GM23338 (cell line): ENCODE data around the gene STRA6. TPM values are rescaled to one million over a fixed set of nuclear protein-coding genes. Genes with fewer than 3 reads are reported as not detected.

ENCODE experiments used
- ATAC-seq: fragments of 200-7000 bp; cut with Tn5 transposase; 3 replicates; pipeline ENCODE4 v1.9.1; 2020
- DNase-seq: peaks from one replicate; pipeline ENCODE4 v3.0.0-alpha.2; 2015; ENCODE audit warnings: low spot score
- H2AFZ ChIP-seq: fragments of 200-600 bp; sonication (generic); 2 replicates; pipeline ENCODE4 v1.8.0; 2016; ENCODE audit warnings: antibody characterized with exemption, mild to moderate bottlenecking, moderate library complexity
- H3F3A ChIP-seq: fragments of 200-600 bp; sonication (generic); replicated peaks from 2 replicates; pipeline ENCODE4 v1.8.0; 2017; ENCODE audit warnings: antibody characterized with exemption, mixed run types, low read depth
- H3K27ac ChIP-seq: fragments of 200-600 bp; sonication (generic); 2 replicates; pipeline ENCODE4 v1.6.1; 2016; ENCODE audit warnings: low read depth
- H3K27me3 ChIP-seq: fragments of 200-600 bp; sonication (generic); 2 replicates; pipeline ENCODE4 v1.8.0; 2016; ENCODE audit warnings: mild to moderate bottlenecking, mixed run types, moderate library complexity; ENCODE audit not compliant: insufficient read depth
- H3K36me3 ChIP-seq: fragments of 200-600 bp; sonication (generic); 2 replicates; pipeline ENCODE4 v1.8.0; 2016; ENCODE audit warnings: mild to moderate bottlenecking; ENCODE audit not compliant: insufficient read depth
- H3K4me1 ChIP-seq: fragments of 200-600 bp; sonication (generic); 2 replicates; pipeline ENCODE4 v1.8.0; 2016; ENCODE audit warnings: mild to moderate bottlenecking, moderate library complexity; ENCODE audit not compliant: insufficient read depth
- H3K4me2 ChIP-seq: fragments of 200-600 bp; sonication (generic); 2 replicates; pipeline ENCODE4 v1.7.1; 2017; ENCODE audit warnings: mixed run types
- H3K4me3 ChIP-seq: fragments of 200-600 bp; sonication (generic); 2 replicates; pipeline ENCODE4 v1.6.1; 2016; ENCODE audit warnings: mixed run types
- H3K79me2 ChIP-seq: fragments of 200-600 bp; sonication (generic); replicated peaks from 2 replicates; pipeline ENCODE4 v1.8.0; 2017; ENCODE audit warnings: mild to moderate bottlenecking; ENCODE audit not compliant: insufficient read depth
- H3K9me2 ChIP-seq: fragments of 200-600 bp; sonication (generic); 2 replicates; pipeline ENCODE4 v1.8.0; 2017; ENCODE audit not compliant: insufficient read depth
- H4K20me1 ChIP-seq: fragments of 200-600 bp; sonication (generic); replicated peaks from 2 replicates; pipeline ENCODE4 v1.8.0; 2017; ENCODE audit warnings: mild to moderate bottlenecking; ENCODE audit not compliant: insufficient read depth
- H3K27ac Mint-ChIP-seq: 2 replicates; pipeline ENCODE4 v1.8.0; 2020; ENCODE audit warnings: inconsistent platforms, mild to moderate bottlenecking, moderate library complexity, mixed read lengths
- H3K27me3 Mint-ChIP-seq: 3 replicates; pipeline ENCODE4 v1.8.0; 2022; ENCODE audit warnings: low read depth, mild to moderate bottlenecking, moderate library complexity, mixed read lengths, inconsistent platforms; ENCODE audit not compliant: insufficient read depth, poor library complexity
- H3K36me3 Mint-ChIP-seq: 3 replicates; pipeline ENCODE4 v1.8.0; 2021; ENCODE audit warnings: low read depth, mild to moderate bottlenecking, inconsistent platforms, moderate library complexity, mixed read lengths
- H3K4me1 Mint-ChIP-seq: 3 replicates; pipeline ENCODE4 v1.8.0; 2020; ENCODE audit warnings: mild to moderate bottlenecking, inconsistent platforms, mixed read lengths
- H3K4me3 Mint-ChIP-seq: 3 replicates; pipeline ENCODE4 v1.8.0; 2021; ENCODE audit warnings: moderate library complexity, mild to moderate bottlenecking, inconsistent platforms, mixed read lengths
- H3K9me3 Mint-ChIP-seq: 3 replicates; pipeline ENCODE4 v1.8.0; 2020; ENCODE audit warnings: moderate library complexity, mild to moderate bottlenecking, inconsistent platforms, mixed read lengths
- CTCF ChIP-seq, 2 experiments: fragments of 200-600 bp in 1 of 2; sonication (generic) in 1 of 2; conservative IDR thresholded peaks; 2 replicates each; pipeline versions ENCODE4 v1.5.1 to v1.6.1; 2016 to 2017; ENCODE audit warnings: antibody characterized with exemption in 2 of 2, low read depth in 2 of 2, mild to moderate bottlenecking in 2 of 2, moderate library complexity in 1 of 2
- ZNF331 ChIP-seq: fragments of 250-450 bp; sonication (Bioruptor Pico); IDR thresholded peaks from 2 replicates; pipeline ENCODE4 v1.5.0; 2020; ENCODE audit warnings: low read depth, mild to moderate bottlenecking, moderate library complexity
- ZNF462 ChIP-seq: fragments of 250-450 bp; sonication (Bioruptor Pico); IDR thresholded peaks from 2 replicates; pipeline ENCODE4 v1.5.0; 2020; ENCODE audit warnings: mild to moderate bottlenecking, moderate library complexity
- polyA plus RNA-seq: library from polyadenylated mRNA; unstranded; fragments of >200 nt; fragmentation: Nextera tagmentation; extraction: Ambion mirVana; gene quantifications from 2 replicates; pipeline ENCODE4 v1.2.1, GENCODE V29; 2016
- total RNA-seq: library from RNA; depleted of rRNA; stranded (reverse); fragments of >200 nt; shearing (Covaris generic); gene quantifications from 2 replicates; pipeline ENCODE4 v1.2.3, GENCODE V29; 2014

The STRA6 gene
- total and polyA plus RNA-seq, 2 experiments from 2014 or later: 8.2 to 9.9 TPM

DNA sequence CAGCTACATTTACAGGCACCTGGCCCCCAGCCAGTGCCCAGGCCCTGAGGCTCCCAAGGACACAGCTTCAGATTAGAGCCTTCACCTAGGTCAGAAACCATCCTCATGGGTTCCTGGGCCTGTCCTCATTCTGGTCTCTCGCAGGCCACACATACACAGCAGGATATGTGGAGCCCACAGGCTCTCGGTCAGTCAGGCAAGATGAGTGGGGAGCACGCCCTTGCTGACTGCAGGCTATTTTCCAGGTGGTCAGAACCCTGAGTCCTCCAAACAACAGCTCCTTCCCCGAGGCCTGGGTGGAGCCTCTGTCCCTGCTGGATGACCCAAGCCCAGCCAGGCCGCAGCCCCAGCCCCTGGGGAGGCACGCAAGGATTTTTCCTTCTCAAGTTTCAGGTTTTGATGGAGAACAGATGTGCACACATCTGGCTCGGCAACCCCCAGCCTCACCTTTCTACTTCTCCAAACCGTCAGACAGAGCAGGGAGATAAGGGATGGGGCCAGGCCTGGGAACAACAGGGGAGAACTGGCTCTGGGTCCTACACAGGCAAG is 1.6 kb downstream of the STRA6 start (continued):
- TF ChIP-seq ZNF462 (CRISPR knock-in tag): no peak
- TF ChIP-seq CTCF (conservative IDR thresholded peaks at IDR 0.05; ENCODE audit: low read depth in 2 of 2): no peak
- TF ChIP-seq ZNF331 (CRISPR knock-in tag): no peak

DNA sequence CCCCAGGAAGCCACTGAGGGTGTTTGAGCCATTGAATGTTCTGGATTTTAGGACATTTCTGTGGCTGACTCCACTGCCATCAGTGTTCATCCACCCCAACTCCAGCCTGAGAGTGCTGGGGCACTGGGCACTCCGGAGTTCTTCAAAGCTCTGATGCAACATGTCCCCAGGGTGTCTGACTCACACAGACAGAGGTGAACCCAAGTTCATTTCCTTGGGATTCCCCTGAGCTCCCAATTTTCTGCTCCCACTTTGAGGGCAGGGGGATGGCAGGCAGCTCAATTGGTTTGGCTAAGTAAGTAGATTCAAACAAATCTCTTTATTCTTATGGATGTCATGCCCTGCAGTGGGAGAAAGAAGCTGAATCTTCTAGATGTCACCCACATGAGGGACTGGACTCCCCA is 2.2 kb downstream of the STRA6 start:
- no peak overlapping the region for H3K27ac ChIP-seq
- H2AFZ ChIP-seq: no peak overlapping the region
- H3K9me3 Mint-ChIP-seq: no peaks in the 10 kb centered on the region
- peaks cover 56% of the 10 kb centered on the region for H3K4me1 Mint-ChIP-seq
- H3K36me3 Mint-ChIP-seq: peaks cover 3% of the 10 kb centered on the region; the same call in 2 of the 3 replicates
- peaks cover 23% of the 10 kb centered on the region for H3K27me3 ChIP-seq
- peaks cover 39% of the 10 kb centered on the region for H3K4me1 ChIP-seq
- peaks cover 24% of the 10 kb centered on the region for H3K27me3 Mint-ChIP-seq
- H3K4me3 ChIP-seq: no peak overlapping the region
- no peaks in the 10 kb centered on the region for H3K36me3 ChIP-seq
- ATAC-seq: no peak
- no peak for DNase-seq
- no peaks in the 10 kb centered on the region for H3K9me2 ChIP-seq
- H3K4me2 ChIP-seq: no peak overlapping the region
- no peak overlapping the region; the same call in 2 of the 3 replicates for H3K4me3 Mint-ChIP-seq
- H3F3A ChIP-seq: peaks cover 7% of the 10 kb centered on the region; the same call in 1 of the 2 replicates
- no peaks in the 10 kb centered on the region for H4K20me1 ChIP-seq
- H3K27ac Mint-ChIP-seq: no peak overlapping the region
- no peaks in the 10 kb centered on the region for H3K79me2 ChIP-seq
- TF ChIP-seq CTCF (conservative IDR thresholded peaks at IDR 0.05; ENCODE audit: low read depth in 2 of 2): no peak
- TF ChIP-seq ZNF462 (CRISPR knock-in tag): no peak
